ENCODE data around the gene LGI4.

Gene LGI4

DNA sequence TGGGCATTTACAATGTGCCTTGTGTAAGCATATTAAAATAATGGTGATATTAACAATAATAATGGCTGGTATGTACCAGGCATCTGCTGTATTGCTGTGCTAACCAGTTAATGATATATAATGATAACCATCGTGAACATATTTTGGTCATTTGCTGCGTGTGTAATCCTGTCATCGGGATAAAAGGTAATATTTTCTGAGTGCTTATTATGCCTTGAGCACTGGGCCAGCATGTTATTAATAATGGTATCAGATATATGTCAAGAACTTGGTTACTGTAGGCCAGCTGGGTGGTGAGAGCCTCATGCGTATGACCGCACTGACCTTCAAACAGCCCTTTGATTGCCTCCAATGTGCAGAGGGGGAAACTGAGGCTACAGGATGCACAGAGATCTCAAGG, 41.4 kb downstream of the LGI4 start:
- ChIA-PET POLR2A (no interaction called here), CTCF (interaction anchor here (0.9 to 5.0 kb wide), 5 partner anchors 23 to 62 kb away, joined by 3 to 57 read pairs (median 23); partner anchors contain the start of gene LGI4)
- no peak overlapping the region for H3K4me3 ChIP-seq (ENCODE audit: low read depth, low read length)
- no peak for TF ChIP-seq CTCF (IDR thresholded peaks at IDR 0.05; ENCODE audit: insufficient read depth, low read length, missing control alignments)
- no peak for DNase-seq (ENCODE audit: low read depth, low spot score)

GRCh38 chr19:35090506-35091214, 44.2 kb downstream of the LGI4 start:
- POLR2A ChIA-PET = no interaction called here
- DNase-seq (ENCODE audit: low read depth, low spot score) = no peak
- CTCF ChIA-PET = interaction anchor here (0.8 to 5.0 kb wide), 18 partner anchors 10 to 118 kb away, joined by 3 to 57 read pairs (median 8); partner anchors contain the start of gene LGI4
- H3K4me3 ChIP-seq (ENCODE audit: low read depth, low read length) = no peak overlapping the region
- TF ChIP-seq CTCF (IDR thresholded peaks at IDR 0.05; ENCODE audit: insufficient read depth, low read length, missing control alignments) = peak; percentile 41

DNA sequence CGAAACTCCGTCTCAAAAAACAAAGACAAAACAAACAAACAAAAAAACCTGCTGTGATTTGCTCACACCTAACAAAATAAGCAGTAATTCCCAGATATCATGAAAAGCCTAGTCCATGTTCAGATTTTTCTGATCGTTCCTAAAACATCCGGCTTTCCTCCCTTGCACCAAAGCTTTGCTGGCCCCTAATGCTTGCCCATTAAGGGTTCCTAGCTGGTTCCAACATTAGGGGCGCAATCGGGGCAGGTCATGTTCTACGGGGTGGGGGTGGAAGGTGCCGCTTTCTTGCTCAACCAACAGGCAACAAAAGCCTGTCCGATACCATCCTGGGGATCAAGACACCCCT, 44.7 kb downstream of the LGI4 start:
- H3K4me3 ChIP-seq (ENCODE audit: low read depth, low read length) = no peak overlapping the region
- no peak for TF ChIP-seq CTCF (IDR thresholded peaks at IDR 0.05; ENCODE audit: insufficient read depth, low read length, missing control alignments)
- no peak for DNase-seq (ENCODE audit: low read depth, low spot score)

GRCh38 chr19:35089554-35089953, 45.3 kb downstream of the LGI4 start:
- no peak for TF ChIP-seq CTCF (IDR thresholded peaks at IDR 0.05; ENCODE audit: insufficient read depth, low read length, missing control alignments)
- H3K4me3 ChIP-seq (ENCODE audit: low read depth, low read length) = no peak overlapping the region
- no peak for DNase-seq (ENCODE audit: low read depth, low spot score)
- ChIA-PET POLR2A (no interaction called here), CTCF (interaction anchor here (0.6 to 5.0 kb wide), 11 partner anchors 11 to 46 kb away, joined by 3 to 57 read pairs (median 9); partner anchors contain the start of gene LGI4)

More for the DNA sequence above, 44.7 kb downstream of the LGI4 start:
- CTCF ChIA-PET = interaction anchor here (0.6 to 5.0 kb wide), 13 partner anchors 10 to 68 kb away, joined by 3 to 57 read pairs (median 8); partner anchors contain the start of gene LGI4
- POLR2A ChIA-PET = no interaction called here

- CTCF ChIA-PET = interaction anchor here (0.7 to 9.6 kb wide), 9 partner anchors 17 to 53 kb away, joined by 3 to 89 read pairs (median 3); no protein-coding TSS in a partner anchor
- POLR2A ChIA-PET = interaction anchor here (1.3 kb wide), 1 partner anchor 36 kb away, joined by 5 read pairs; no protein-coding TSS in a partner anchor
- DNase-seq (ENCODE audit: low read depth, low spot score) = peak; percentile 71
- H3K4me3 ChIP-seq (ENCODE audit: low read depth, low read length) = no peak overlapping the region
- no peak for TF ChIP-seq CTCF (IDR thresholded peaks at IDR 0.05; ENCODE audit: insufficient read depth, low read length, missing control alignments)
These were observed 46.5 kb downstream of the LGI4 start for GRCh38 chr19:35088131-35088913.

GRCh38 chr19:35087393-35087792, 47.5 kb downstream of the LGI4 start:
- DNase-seq (ENCODE audit: low read depth, low spot score) = no peak
- CTCF ChIA-PET = interaction anchor here (0.8 to 9.6 kb wide), 5 partner anchors 17 to 54 kb away, joined by 3 to 89 read pairs (median 20); partner anchors contain the start of gene LGI4
- H3K4me3 ChIP-seq (ENCODE audit: low read depth, low read length) = no peak overlapping the region
- POLR2A ChIA-PET = interaction anchor here (1.3 kb wide), 1 partner anchor 37 kb away, joined by 5 read pairs; no protein-coding TSS in a partner anchor
- no peak for TF ChIP-seq CTCF (IDR thresholded peaks at IDR 0.05; ENCODE audit: insufficient read depth, low read length, missing control alignments)

Measured in AG04449 (cell line).